ENCODE results near the gene ZNF302.

GRCh38 chr19:34644991-34645461 is 32.5 kb upstream of the ZNF302 start:
- TF ChIP-seq EP300 (IDR thresholded peaks at IDR 0.05), result no peak
- no peak for TF ChIP-seq CTCF (IDR thresholded peaks at IDR 0.05)
- no peak for TF ChIP-seq POLR2A (IDR thresholded peaks at IDR 0.05)
